IMR-90 (cell line): ENCODE measurements around the gene ID3. TPM values are rescaled to one million over a fixed set of nuclear protein-coding genes. Genes with fewer than 3 reads are reported as not detected.

Experiments
- ATAC-seq: fragments of 200-7000 bp; cut with Tn5 transposase; 2 replicates; pipeline ENCODE4 v1.9.1; 2020; ENCODE audit warnings: low read depth, mild to moderate bottlenecking, moderate library complexity
- BruUV-seq: library from RNA; stranded (reverse); fragments of 400-500 nt; replicated peaks from 2 replicates; lab custom pipeline; 2021; lab: Mats Ljungman, UMichigan
- CTCF ChIA-PET: fragments of 300-600 bp; formaldehyde crosslinking; extraction: SDS; loops from one replicate; lab custom pipeline; 2021; ENCODE audit warnings: antibody characterized with exemption; lab: Yijun Ruan, JAX
- POLR2A ChIA-PET: fragments of 300-600 bp; sonication (Branson Sonifier 250); formaldehyde crosslinking; loops from one replicate; lab custom pipeline; 2022; ENCODE audit warnings: antibody characterized with exemption; ENCODE audit not compliant: unreplicated experiment; lab: Charles Lee
- DNase-seq: peaks from one replicate; pipeline ENCODE4 v3.0.0; 2013
- H2AFZ ChIP-seq: replicated peaks from 2 replicates; pipeline ENCODE3; 2013; ENCODE audit warnings: low read length, mild to moderate bottlenecking; ENCODE audit not compliant: poor library complexity
- H2AK5ac ChIP-seq: 2 replicates; pipeline ENCODE4 v1.6.1; 2013; ENCODE audit warnings: low read depth, low read length, inconsistent platforms
- H2AK9ac ChIP-seq: replicated peaks from 2 replicates; pipeline ENCODE3; 2013; ENCODE audit warnings: mild to moderate bottlenecking, low read depth, low read length, moderate library complexity; ENCODE audit not compliant: poor library complexity
- H2BK120ac ChIP-seq: 2 replicates; pipeline ENCODE4 v1.6.1; 2013; ENCODE audit warnings: low read depth, low read length, inconsistent platforms
- H2BK15ac ChIP-seq: 3 replicates; pipeline ENCODE4 v1.6.1; 2013; ENCODE audit warnings: low read depth, low read length, inconsistent platforms
- H2BK20ac ChIP-seq: 2 replicates; pipeline ENCODE4 v1.6.1; 2013; ENCODE audit warnings: low read depth, mild to moderate bottlenecking, inconsistent platforms, low read length, moderate library complexity
- H2BK5ac ChIP-seq: 2 replicates; pipeline ENCODE4 v1.6.1; 2013; ENCODE audit warnings: mild to moderate bottlenecking, low read depth, low read length, inconsistent platforms; ENCODE audit not compliant: poor library complexity, severe bottlenecking
- H3K14ac ChIP-seq: replicated peaks from 2 replicates; pipeline ENCODE4 v1.6.1; 2013; ENCODE audit warnings: low read depth, low read length, inconsistent platforms
- H3K18ac ChIP-seq: 2 replicates; pipeline ENCODE4 v1.6.1; 2013; ENCODE audit warnings: low read depth, low read length, control low read depth
- H3K23ac ChIP-seq: 2 replicates; pipeline ENCODE4 v1.6.1; 2013; ENCODE audit warnings: low read depth, low read length, inconsistent platforms
- H3K27ac ChIP-seq: 2 replicates; pipeline ENCODE4 v1.5.1; 2013; ENCODE audit warnings: mild to moderate bottlenecking, control low read depth, low read length; ENCODE audit not compliant: insufficient read depth
- H3K27me3 ChIP-seq: 2 replicates; pipeline ENCODE4 v1.6.1; 2013; ENCODE audit warnings: low read length; ENCODE audit not compliant: control insufficient read depth, insufficient read depth
- H3K36me3 ChIP-seq: 2 replicates; pipeline ENCODE4 v1.6.1; 2013; ENCODE audit warnings: low read length, mixed read lengths; ENCODE audit not compliant: control insufficient read depth, insufficient read depth
- H3K4ac ChIP-seq: 2 replicates; pipeline ENCODE4 v1.6.1; 2013; ENCODE audit warnings: low read depth, low read length, inconsistent platforms
- H3K4me1 ChIP-seq: 2 replicates; pipeline ENCODE4 v1.6.1; 2013; ENCODE audit warnings: low read length, mixed read lengths; ENCODE audit not compliant: control insufficient read depth, insufficient read depth
- H3K4me2 ChIP-seq: 2 replicates; pipeline ENCODE4 v1.6.1; 2013; ENCODE audit warnings: low read depth, mild to moderate bottlenecking, control low read depth, low read length, moderate library complexity
- H3K4me3 ChIP-seq: 2 replicates; pipeline ENCODE4 v1.5.1; 2013; ENCODE audit warnings: low read depth, mild to moderate bottlenecking, control low read depth, low read length, moderate library complexity; ENCODE audit not compliant: insufficient read depth
- H3K56ac ChIP-seq: 2 replicates; pipeline ENCODE4 v1.6.1; 2013; ENCODE audit warnings: low read length, inconsistent platforms; ENCODE audit not compliant: insufficient read depth; ENCODE audit errors: extremely low read depth
- H3K79me1 ChIP-seq, 2 experiments: 2 replicates each; pipeline ENCODE4 v1.6.1; 2013; ENCODE audit warnings: low read length in 2 of 2, inconsistent platforms in 1 of 2, low read depth in 1 of 2
- H3K9ac ChIP-seq: 2 replicates; pipeline ENCODE4 v1.6.1; 2013; ENCODE audit warnings: low read depth, low read length, control low read depth
- H3K9me1 ChIP-seq: 2 replicates; pipeline ENCODE4 v1.6.1; 2013; ENCODE audit warnings: low read length, inconsistent platforms; ENCODE audit not compliant: insufficient read depth
- H3K9me3 ChIP-seq: 2 replicates; pipeline ENCODE4 v1.6.1; 2013; ENCODE audit warnings: low read length; ENCODE audit not compliant: control insufficient read depth, insufficient read depth
- H4K20me1 ChIP-seq: 2 replicates; pipeline ENCODE4 v1.6.1; 2013; ENCODE audit warnings: low read length, inconsistent platforms; ENCODE audit not compliant: insufficient read depth
- H4K5ac ChIP-seq: 2 replicates; pipeline ENCODE4 v1.6.1; 2013; ENCODE audit warnings: mild to moderate bottlenecking, low read depth, low read length, control low read depth
- H4K8ac ChIP-seq, 2 experiments: 2 replicates each; pipeline ENCODE4 v1.6.1; 2013; ENCODE audit warnings: low read depth in 2 of 2, low read length in 2 of 2, control low read depth in 1 of 2, inconsistent platforms in 1 of 2
- H4K91ac ChIP-seq: 2 replicates; pipeline ENCODE4 v1.6.1; 2013; ENCODE audit warnings: low read depth, low read length, inconsistent platforms; ENCODE audit not compliant: insufficient read depth
- BHLHE40 ChIP-seq: fragments of 150-350 bp; IDR thresholded peaks from 2 replicates; pipeline ENCODE4 v1.6.1; 2016; ENCODE audit warnings: mild to moderate bottlenecking, low read depth, low read length
- CEBPB ChIP-seq: IDR thresholded peaks from 2 replicates; pipeline ENCODE4 v1.6.1; 2012; ENCODE audit warnings: low read depth, low read length, improper control_type of control experiment
- CHD1 ChIP-seq: IDR thresholded peaks from 2 replicates; pipeline ENCODE4 v1.6.1; 2012; ENCODE audit warnings: low read depth, low read length, improper control_type of control experiment
- CTCF ChIP-seq: conservative IDR thresholded peaks from 2 replicates; pipeline ENCODE4 v1.5.1; 2012; ENCODE audit warnings: mild to moderate bottlenecking, low read depth, low read length, improper control_type of control experiment
- ELK1 ChIP-seq: fragments of 150-350 bp; IDR thresholded peaks from 2 replicates; pipeline ENCODE4 v1.6.1; 2016; ENCODE audit warnings: low read depth, mild to moderate bottlenecking, low read length, moderate library complexity, borderline replicate concordance
- FOS ChIP-seq: fragments of 150-350 bp; IDR thresholded peaks from 2 replicates; pipeline ENCODE4 v1.6.1; 2016; ENCODE audit warnings: low read depth, low read length
- MAFK ChIP-seq: IDR thresholded peaks from 2 replicates; pipeline ENCODE4 v1.6.1; 2012; ENCODE audit warnings: low read depth, low read length, improper control_type of control experiment
- MAZ ChIP-seq: IDR thresholded peaks from 2 replicates; pipeline ENCODE4 v1.6.1; 2012; ENCODE audit warnings: low read depth, mild to moderate bottlenecking, low read length, improper control_type of control experiment, moderate library complexity, borderline replicate concordance
- MXI1 ChIP-seq: IDR thresholded peaks from 2 replicates; pipeline ENCODE4 v1.6.1; 2012; ENCODE audit warnings: low read depth, mild to moderate bottlenecking, low read length, moderate library complexity, borderline replicate concordance
- NFE2L2 ChIP-seq: fragments of 150-350 bp; IDR thresholded peaks from 2 replicates; pipeline ENCODE4 v1.6.1; 2016; ENCODE audit warnings: low read depth, mild to moderate bottlenecking, low read length
- POLR2A ChIP-seq: IDR thresholded peaks from 2 replicates; pipeline ENCODE4 v1.6.1; 2012; ENCODE audit warnings: mild to moderate bottlenecking, low read depth, low read length
- RAD21 ChIP-seq: IDR thresholded peaks from 2 replicates; pipeline ENCODE4 v1.6.1; 2012; ENCODE audit warnings: low read length, improper control_type of control experiment
- RCOR1 ChIP-seq: IDR thresholded peaks from 2 replicates; pipeline ENCODE4 v1.6.1; 2012; ENCODE audit warnings: mild to moderate bottlenecking, low read length, improper control_type of control experiment; ENCODE audit not compliant: insufficient replicate concordance
- RFX5 ChIP-seq: IDR thresholded peaks from 2 replicates; pipeline ENCODE4 v1.8.0; 2012; ENCODE audit warnings: low read depth, mild to moderate bottlenecking, low read length, moderate library complexity
- SMC3 ChIP-seq: fragments of 150-350 bp; IDR thresholded peaks from 2 replicates; pipeline ENCODE4 v1.6.1; 2016; ENCODE audit warnings: low read depth, mild to moderate bottlenecking, antibody characterized with exemption, low read length, moderate library complexity
- USF2 ChIP-seq: fragments of 150-350 bp; IDR thresholded peaks from 2 replicates; pipeline ENCODE4 v1.6.1; 2017; ENCODE audit warnings: mild to moderate bottlenecking, antibody characterized with exemption, low read length, low read depth
- WGBS, 2 experiments: methylation state at CpG; one replicate each; pipeline versions ENCODE4 v1.1.5 to v1.1.7; 2013; ENCODE audit warnings: missing lambda C conversion rate in 2 of 2; ENCODE audit not compliant: insufficient read length in 1 of 2; ENCODE audit errors: extremely low coverage in 2 of 2; 5-methylcytosine and 5-hydroxymethylcytosine counted together
- dilution Hi-C: fragments of 300-500 bp; cut with HindIII; formaldehyde crosslinking; loops from one replicate; pipeline ENCODE4 v1.14.3; 2018; ENCODE audit warnings: low sequenced_read_pairs; ENCODE audit not compliant: unreplicated experiment
- in situ Hi-C: fragments of 300-500 bp; cut with MboI; formaldehyde crosslinking; loops from 3 replicates; pipeline ENCODE4 v1.14.3; 2019; ENCODE audit warnings: low sequenced_read_pairs, inconsistent platforms, mixed read lengths
- intact Hi-C: fragments of 100-400 bp; cut with micrococcal nuclease; formaldehyde crosslinking; loops from 2 replicates; pipeline ENCODE4 v1.10.0; 2022
- polyA plus RNA-seq, 3 experiments: library from polyadenylated mRNA; depleted of rRNA; stranded (reverse); fragments of >200 nt; gene quantifications; 2 replicates each; pipeline ENCODE4 v1.2.3, GENCODE V29; 2012; ENCODE audit warnings: low replicate concordance in 1 of 3
- total RNA-seq: library from RNA; depleted of rRNA; stranded (reverse); fragments of >200 nt; gene quantifications from 2 replicates; pipeline ENCODE4 v1.2.3, GENCODE V29; 2012

Gene ID3
- total and polyA plus RNA-seq, 2 of the 4 experiments (the other 2 are of a cell fraction): 109 to 304 TPM

DNA sequence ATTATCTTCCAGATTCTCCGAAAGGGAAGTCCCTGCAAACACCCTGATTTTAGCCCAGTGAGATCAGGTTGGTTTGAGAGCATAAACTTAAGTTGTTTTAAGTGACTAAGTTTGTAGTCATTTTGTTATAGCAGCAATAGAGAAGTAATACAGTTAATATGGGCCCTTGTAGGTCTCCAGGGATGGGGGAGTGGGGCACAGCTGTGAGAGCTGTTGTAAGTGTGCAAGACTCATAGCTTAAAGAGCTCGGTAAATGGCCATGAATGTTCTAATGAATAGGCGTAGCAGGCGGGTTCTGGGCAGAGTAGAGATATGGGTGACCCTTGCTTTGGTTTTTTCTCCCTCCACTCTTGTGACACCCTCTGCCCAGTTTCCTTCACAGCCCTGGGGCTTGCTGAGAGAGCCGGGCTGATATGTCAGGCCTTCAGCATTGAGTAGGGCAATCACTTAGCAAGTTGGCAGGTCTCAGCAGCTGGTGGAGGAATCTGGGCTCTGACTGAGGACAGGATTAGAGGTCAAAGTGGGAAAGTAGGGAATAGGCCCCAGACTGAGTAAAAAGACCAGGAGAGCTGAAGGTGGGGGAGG lies 16.0 kb upstream of the ID3 start:
- Histone ChIP-seq H3K9me1 (peaks cover 20% of the 10 kb centered on the region), H3K9me3 (no peaks in the 10 kb centered on the region; the same call in 1 of the 2 replicates), H3K4me1 (peaks cover 20% of the 10 kb centered on the region), H2BK5ac (peak overlapping the region; percentile 98), H3K79me1 (peaks cover 9 to 30% of the 10 kb centered on the region in 2 experiments; a peak in 3 of 4 replicates), H3K27me3 (no peaks in the 10 kb centered on the region), H4K5ac (peak overlapping the region; percentile 70), H2AK5ac (peak overlapping the region; percentile 76), H2AFZ (peak overlapping the region; percentile 34), H2BK120ac (peak overlapping the region; percentile 99), H3K27ac (peak overlapping the region; percentile 68), H4K91ac (peak overlapping the region; percentile 86), H4K8ac (peak overlapping the region in 1 of 2 experiments; percentile 99; a peak in 3 of 4 replicates), H2AK9ac (peak overlapping the region; percentile 66), H3K36me3 (no peaks in the 10 kb centered on the region), H3K18ac (peak overlapping the region; percentile 86), H3K4ac (peak overlapping the region; percentile 99), H3K14ac (peak overlapping the region; percentile 86), H3K4me3 (no peak overlapping the region), H3K4me2 (no peak overlapping the region), H3K9ac (no peak overlapping the region), H2BK15ac (peak overlapping the region; percentile 94; the same call in 2 of the 3 replicates), H4K20me1 (no peaks in the 10 kb centered on the region; the same call in 1 of the 2 replicates), H3K23ac (peak overlapping the region; percentile 78; the same call in 1 of the 2 replicates), H3K56ac (no peak overlapping the region), H2BK20ac (peak overlapping the region; percentile 97)
- WGBS, 2 experiments: no CpG with 5 or more reads among the region's 5 CpGs
- ATAC-seq (no peak), DNase-seq (no peak)
- dilution Hi-C loops: no loop called here
- CTCF ChIA-PET: no interaction called here
- intact Hi-C loops: no loop called here
- no peak for TF ChIP-seq SMC3
- TF ChIP-seq RAD21: no peak
- TF ChIP-seq ELK1: no peak
- TF ChIP-seq RCOR1: no peak
- no peak for TF ChIP-seq MAZ
- no peak for TF ChIP-seq NFE2L2
- no peak for TF ChIP-seq USF2
- no peak for TF ChIP-seq BHLHE40
- no peak for TF ChIP-seq MXI1
- TF ChIP-seq POLR2A: no peak
- no peak for TF ChIP-seq MAFK
- no peak for TF ChIP-seq FOS
- no peak for TF ChIP-seq CEBPB
- TF ChIP-seq CTCF: no peak
- no peak for TF ChIP-seq CHD1
- TF ChIP-seq RFX5: no peak
- no TSS peak for BruUV-seq
- in situ Hi-C loops: no loop called here
- POLR2A ChIA-PET: no interaction called here
